ENCODE results near the gene TTLL9. TPM values are rescaled to one million over a fixed set of nuclear protein-coding genes. Genes with fewer than 3 reads are reported as not detected.
A peak's percentile ranks its signal among the peaks of the same experiment; 100 is the strongest.

Gene TTLL9
- total and polyA plus RNA-seq, 10 of the 15 experiments (the other 5 are each of a cell fraction or from before 2014, with no cell fraction given): 0.03 to 0.77 (median 0.11) TPM; not detected in 2

GRCh38 chr20:31843288-31843687 is 27.1 kb upstream of the TTLL9 start:
- H3K36me3 ChIP-seq (ENCODE audit: control insufficient read depth in 2 of 2, insufficient read depth in 2 of 2, low read length in 1 of 2): no peaks in the 10 kb centered on the region
- no peak overlapping the region for H3K9ac ChIP-seq (ENCODE audit: control insufficient read depth, insufficient read depth, low read length)
- FAIRE-seq (no peak), ATAC-seq (no peak), DNase-seq (ENCODE audit: low read depth, low spot score) (no peak)
- POLR2A ChIA-PET: no interaction called here
- no peak overlapping the region for H2AFZ ChIP-seq (ENCODE audit: control insufficient read depth, low read depth, low read length)
- BruUV-seq (replicated peaks): no TSS peak
- H3K4me3 ChIP-seq: no peak overlapping the region
- peaks cover 5% of the 10 kb centered on the region; the same call in 1 of the 2 replicates for H3K4me1 ChIP-seq (ENCODE audit: control insufficient read depth, insufficient read depth, low read length)
- H3K27ac ChIP-seq (ENCODE audit: control insufficient read depth, insufficient read depth): no peak overlapping the region
- 37% methylated on average over 6 of the region's 6 CpGs for WGBS (ENCODE audit: insufficient coverage, insufficient replicate concordance, low lambda C conversion rate, missing lambda C conversion rate)
- in situ Hi-C loops (cut with MboI): no loop called here
- TF ChIP-seq NR2C1 (IDR thresholded peaks at IDR 0.05) (peak; percentile 56; the same call in 1 of the 2 replicates), NR2F1 (conservative IDR thresholded peaks at IDR 0.05) (peak; percentile 69), NR2C2 (IDR thresholded peaks at IDR 0.05; ENCODE audit: borderline replicate concordance, control insufficient read depth, insufficient read length, low read depth) (peak; percentile 47), RB1 (IDR thresholded peaks at IDR 0.05; ENCODE audit: borderline replicate concordance) (no peak), ZBTB40 (IDR thresholded peaks at IDR 0.05; ENCODE audit: borderline replicate concordance) (no peak)
- RAD21 ChIA-PET (ENCODE audit: unreplicated experiment): interaction anchor here (1.2 to 1.4 kb wide), 2 partner anchors 9 to 20 kb away, joined by 3 to 5 read pairs; no protein-coding TSS in a partner anchor
- CTCF ChIA-PET: interaction anchor here (1.3 to 7.3 kb wide), 3 partner anchors 9 to 20 kb away, joined by 5 to 109 read pairs (median 10); partner anchors contain the start of gene MYLK2
- intact Hi-C loops (cut with micrococcal nuclease; ENCODE audit: unreplicated experiment): no loop called here
- H4K20me1 ChIP-seq (ENCODE audit: control insufficient read depth, insufficient read depth): no peaks in the 10 kb centered on the region; the same call in 1 of the 2 replicates
- no peaks in the 10 kb centered on the region for H3K79me2 ChIP-seq (ENCODE audit: control insufficient read depth, insufficient read depth, low read length)
- SMC1A ChIA-PET (ENCODE audit: uncharacterized antibody, unreplicated experiment): no interaction called here
- no peaks in the 10 kb centered on the region for H3K9me3 ChIP-seq (replicated peaks; ENCODE audit: control insufficient read depth, insufficient read depth, low read length)
- H3K4me2 ChIP-seq (ENCODE audit: control insufficient read depth, insufficient read depth): no peak overlapping the region
- no peaks in the 10 kb centered on the region; a peak in 1 of 4 replicates for H3K27me3 ChIP-seq (replicated peaks in 1 of 2; ENCODE audit: control insufficient read depth in 2 of 2, insufficient read depth in 2 of 2, low read length in 1 of 2)
